ENCODE results near the gene MTOR.

DNA sequence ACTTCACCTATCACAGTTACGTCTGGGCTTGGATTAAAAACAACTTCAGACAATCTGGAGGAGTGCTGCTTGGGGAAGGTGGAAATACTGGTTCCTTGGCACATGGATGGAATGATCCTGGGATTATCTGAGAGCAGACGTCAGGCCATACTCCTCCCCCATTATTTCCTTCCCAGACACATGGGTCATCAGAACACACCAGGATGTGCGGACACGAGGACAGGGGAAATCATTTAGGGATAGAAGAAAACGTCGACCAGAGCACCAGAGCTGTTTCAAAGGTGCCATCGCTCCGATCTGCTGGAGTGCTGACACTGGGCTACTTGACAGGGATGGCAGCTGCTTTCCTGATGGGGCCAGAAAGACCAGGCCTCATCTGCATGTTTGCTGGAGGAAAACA lies 105.0 kb downstream of the MTOR start:
- TF ChIP-seq CREB1 (IDR thresholded peaks at IDR 0.05; ENCODE audit: low read depth), result no peak
- TF ChIP-seq RCOR1 (conservative IDR thresholded peaks at IDR 0.05; ENCODE audit: low read depth, low read length), result no peak
- TF ChIP-seq POLR2AphosphoS5 (IDR thresholded peaks at IDR 0.05; ENCODE audit: low read length), result no peak
- no peak for TF ChIP-seq NR2C2 (IDR thresholded peaks at IDR 0.05; ENCODE audit: borderline replicate concordance, control insufficient read depth, insufficient read length, low read depth)
- TF ChIP-seq SIX5 (IDR thresholded peaks at IDR 0.05; ENCODE audit: low read depth, low read length, severe bottlenecking), result no peak
- TF ChIP-seq NRF1 (conservative IDR thresholded peaks at IDR 0.05; ENCODE audit: low read depth, low read length), result no peak
- TF ChIP-seq HDAC2 (IDR thresholded peaks at IDR 0.05), result no peak
- no peak for TF ChIP-seq JUND (IDR thresholded peaks at IDR 0.05; ENCODE audit: low read depth, low read length)
- no peak for TF ChIP-seq CHD1 (IDR thresholded peaks at IDR 0.05; ENCODE audit: low read depth, low read length)
- TF ChIP-seq, protein P1, sequence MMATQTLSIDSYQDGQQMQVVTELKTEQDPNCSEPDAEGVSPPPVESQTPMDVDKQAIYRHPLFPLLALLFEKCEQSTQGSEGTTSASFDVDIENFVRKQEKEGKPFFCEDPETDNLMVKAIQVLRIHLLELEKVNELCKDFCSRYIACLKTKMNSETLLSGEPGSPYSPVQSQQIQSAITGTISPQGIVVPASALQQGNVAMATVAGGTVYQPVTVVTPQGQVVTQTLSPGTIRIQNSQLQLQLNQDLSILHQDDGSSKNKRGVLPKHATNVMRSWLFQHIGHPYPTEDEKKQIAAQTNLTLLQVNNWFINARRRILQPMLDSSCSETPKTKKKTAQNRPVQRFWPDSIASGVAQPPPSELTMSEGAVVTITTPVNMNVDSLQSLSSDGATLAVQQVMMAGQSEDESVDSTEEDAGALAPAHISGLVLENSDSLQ (IDR thresholded peaks at IDR 0.05), result no peak
- no peak for TF ChIP-seq ZNF24 (IDR thresholded peaks at IDR 0.05)
- no peak for TF ChIP-seq ZNF384 (IDR thresholded peaks at IDR 0.05; ENCODE audit: borderline replicate concordance, low read depth, low read length)
- TF ChIP-seq EZH2 (IDR thresholded peaks at IDR 0.05; ENCODE audit: borderline replicate concordance, control insufficient read depth, low read depth, low read length), result no peak
- no peak for TF ChIP-seq RAD21 (IDR thresholded peaks at IDR 0.05; ENCODE audit: insufficient read depth, low read depth, low read length)
